GM12878 (cell line): Measurements from ENCODE around the gene TAF3. TPM values are rescaled to one million over a fixed set of nuclear protein-coding genes. Genes with fewer than 3 reads are reported as not detected.

Experiments
- ATAC-seq: fragments of 200-7000 bp; cut with Tn5 transposase; 3 replicates; pipeline ENCODE4 v1.9.1; 2020; ENCODE audit warnings: mild to moderate bottlenecking, moderate library complexity
- BruUV-seq: library from RNA; stranded (reverse); fragments of 400-500 nt; replicated peaks from 2 replicates; lab custom pipeline; 2021; lab: Mats Ljungman, UMichigan
- CTCF ChIA-PET: fragments of 300-600 bp; sonication (Branson Sonifier 250); formaldehyde crosslinking; extraction: SDS; loops from one replicate; lab custom pipeline; 2021; ENCODE audit warnings: inconsistent platforms; lab: Yijun Ruan, JAX
- POLR2A ChIA-PET: fragments of 350-600 bp; formaldehyde crosslinking; extraction: SDS; loops from one replicate; lab custom pipeline; 2021; ENCODE audit warnings: inconsistent platforms; lab: Charles Lee
- RAD21 ChIA-PET: fragments of 300-600 bp; sonication (Branson Sonifier 250); formaldehyde crosslinking; loops from one replicate; lab custom pipeline; 2023; ENCODE audit warnings: antibody characterized with exemption; ENCODE audit not compliant: unreplicated experiment; lab: Charles Lee
- SMC1A ChIA-PET: fragments of 300-600 bp; sonication (Branson Sonifier 250); formaldehyde crosslinking; loops from one replicate; lab custom pipeline; 2023; ENCODE audit not compliant: unreplicated experiment, uncharacterized antibody; lab: Charles Lee
- DNase-seq: peaks from one replicate; pipeline ENCODE4 v3.0.0-alpha.2; 2011; ENCODE audit warnings: low read depth, low spot score
- FAIRE-seq: peaks from 3 replicates; lab custom pipeline; 2011; peaks lifted over from hg19 to GRCh38; lab: Jason Lieb, UNC
- H2AFZ ChIP-seq: 2 replicates; pipeline ENCODE4 v1.6.0; 2011; ENCODE audit warnings: low read depth, low read length, control low read depth; ENCODE audit not compliant: control insufficient read depth
- H3K27ac ChIP-seq: 2 replicates; pipeline ENCODE4 v1.5.1; 2011; ENCODE audit warnings: control low read depth; ENCODE audit not compliant: control insufficient read depth, insufficient read depth
- H3K27me3 ChIP-seq, 2 experiments: replicated peaks in 1 of 2; 2 replicates each; pipeline versions ENCODE4 v1.6.0 to v1.6.1; 2011; ENCODE audit warnings: low read length in 1 of 2; ENCODE audit not compliant: control insufficient read depth in 2 of 2, insufficient read depth in 2 of 2
- H3K36me3 ChIP-seq, 2 experiments: 2 replicates each; pipeline ENCODE4 v1.5.1; 2011; ENCODE audit warnings: low read length in 1 of 2; ENCODE audit not compliant: control insufficient read depth in 2 of 2, insufficient read depth in 2 of 2
- H3K4me1 ChIP-seq: 2 replicates; pipeline ENCODE4 v1.6.1; 2011; ENCODE audit warnings: mild to moderate bottlenecking, low read length, moderate library complexity, mixed read lengths; ENCODE audit not compliant: control insufficient read depth, insufficient read depth
- H3K4me2 ChIP-seq: 2 replicates; pipeline ENCODE4 v1.6.0; 2011; ENCODE audit warnings: control low read depth; ENCODE audit not compliant: control insufficient read depth, insufficient read depth
- H3K4me3 ChIP-seq: fragments of 200-600 bp; sonication (generic); 2 replicates; pipeline ENCODE4 v1.5.1; 2016
- H3K79me2 ChIP-seq: 2 replicates; pipeline ENCODE4 v1.6.0; 2011; ENCODE audit warnings: low read length; ENCODE audit not compliant: control insufficient read depth, insufficient read depth
- H3K9ac ChIP-seq: 2 replicates; pipeline ENCODE4 v1.8.0; 2011; ENCODE audit warnings: low read length, control low read depth, mixed read lengths; ENCODE audit not compliant: control insufficient read depth, insufficient read depth
- H3K9me3 ChIP-seq: replicated peaks from 3 replicates; pipeline ENCODE4 v1.5.1; 2011; ENCODE audit warnings: mild to moderate bottlenecking, low read length; ENCODE audit not compliant: control insufficient read depth, insufficient read depth
- H4K20me1 ChIP-seq: 2 replicates; pipeline ENCODE4 v1.6.0; 2011; ENCODE audit not compliant: control insufficient read depth, insufficient read depth
- ATF7 ChIP-seq: fragments of 450-650 bp; IDR thresholded peaks from 2 replicates; pipeline ENCODE4 v1.6.1; 2016; ENCODE audit warnings: low read depth, mild to moderate bottlenecking
- EED ChIP-seq: sonication (generic); IDR thresholded peaks from 2 replicates; pipeline ENCODE4 v1.6.1; 2016; ENCODE audit warnings: antibody characterized with exemption, low read depth
- EZH2 ChIP-seq: IDR thresholded peaks from 2 replicates; pipeline ENCODE4 v1.6.1; 2012; ENCODE audit warnings: low read depth, mild to moderate bottlenecking, control low read depth, inconsistent platforms, low read length, borderline replicate concordance; ENCODE audit not compliant: control insufficient read depth
- HCFC1 ChIP-seq: fragments of 150-350 bp; IDR thresholded peaks from 2 replicates; pipeline ENCODE4 v1.6.1; 2014; ENCODE audit warnings: low read length
- HDGF ChIP-seq: fragments of 450-650 bp; IDR thresholded peaks from 2 replicates; pipeline ENCODE4 v1.6.1; 2016; ENCODE audit warnings: antibody characterized with exemption
- POU2F2 ChIP-seq: IDR thresholded peaks from 3 replicates; pipeline ENCODE4 v1.6.1; 2011; ENCODE audit warnings: low read depth, mild to moderate bottlenecking, low read length, borderline replicate concordance
- ZNF24 ChIP-seq: fragments of 450-650 bp; IDR thresholded peaks from 2 replicates; pipeline ENCODE4 v1.6.1; 2017; ENCODE audit warnings: antibody characterized with exemption, mild to moderate bottlenecking
- WGBS: methylation state at CpG from one replicate; pipeline ENCODE4 v1.1.6; 2016; ENCODE audit warnings: low lambda C conversion rate; ENCODE audit not compliant: insufficient replicate concordance, insufficient coverage; ENCODE audit errors: missing lambda C conversion rate; 5-methylcytosine and 5-hydroxymethylcytosine counted together
- in situ Hi-C: fragments of 300-500 bp; cut with MboI; formaldehyde crosslinking; loops from 9 replicates; pipeline ENCODE4 v1.14.3; 2018; ENCODE audit warnings: mixed read lengths
- intact Hi-C: fragments of 100-400 bp; cut with micrococcal nuclease; formaldehyde crosslinking; loops from one replicate; pipeline ENCODE4 v1.14.2; 2022; ENCODE audit not compliant: unreplicated experiment
- polyA plus RNA-seq, 11 experiments: library from polyadenylated mRNA; depleted of rRNA in 4 of 11; unstranded in 6 of 11; stranded (reverse) in 5 of 11; fragments of >200 nt; fragmentation: Nextera tagmentation in 4 of 11; fragmentation: Illumina TruSeq in 1 of 11; extraction: Ambion mirVana in 4 of 11; extraction: Trizol in 1 of 11; gene quantifications; 1 replicate in 1 of 11; 2 replicates in 10 of 11; pipeline versions ENCODE4 v1.2.1 to v1.2.3, GENCODE V29; 2011 to 2016; ENCODE audit warnings: inconsistent platforms in 2 of 11, missing spikeins in 2 of 11, low read depth in 1 of 11
- total RNA-seq, 4 experiments: library from RNA; depleted of rRNA in 3 of 4; stranded (reverse); fragments of >200 nt in 3 of 4; fragmentation: Illumina TruSeq in 1 of 4; extraction: Trizol in 1 of 4; gene quantifications; 2 replicates each; pipeline versions ENCODE4 v1.2.1 to v1.2.3, GENCODE V29; 2013 to 2021
- TF ChIP-seq, protein P1 (sequence below): fragments of 450-650 bp; IDR thresholded peaks from 2 replicates; pipeline ENCODE4 v1.6.1; 2017; ENCODE audit warnings: mild to moderate bottlenecking
- TF ChIP-seq, protein P2 (sequence below): fragments of 450-650 bp; IDR thresholded peaks from 2 replicates; pipeline ENCODE4 v1.6.1; 2018; ENCODE audit warnings: mild to moderate bottlenecking, low read depth, moderate library complexity; ENCODE audit not compliant: partially characterized antibody

Gene TAF3
- total and polyA plus RNA-seq, 10 of the 15 experiments (the other 5 are each of a cell fraction or from before 2014, with no cell fraction given): 2.0 to 10.1 (median 3.7) TPM

DNA sequence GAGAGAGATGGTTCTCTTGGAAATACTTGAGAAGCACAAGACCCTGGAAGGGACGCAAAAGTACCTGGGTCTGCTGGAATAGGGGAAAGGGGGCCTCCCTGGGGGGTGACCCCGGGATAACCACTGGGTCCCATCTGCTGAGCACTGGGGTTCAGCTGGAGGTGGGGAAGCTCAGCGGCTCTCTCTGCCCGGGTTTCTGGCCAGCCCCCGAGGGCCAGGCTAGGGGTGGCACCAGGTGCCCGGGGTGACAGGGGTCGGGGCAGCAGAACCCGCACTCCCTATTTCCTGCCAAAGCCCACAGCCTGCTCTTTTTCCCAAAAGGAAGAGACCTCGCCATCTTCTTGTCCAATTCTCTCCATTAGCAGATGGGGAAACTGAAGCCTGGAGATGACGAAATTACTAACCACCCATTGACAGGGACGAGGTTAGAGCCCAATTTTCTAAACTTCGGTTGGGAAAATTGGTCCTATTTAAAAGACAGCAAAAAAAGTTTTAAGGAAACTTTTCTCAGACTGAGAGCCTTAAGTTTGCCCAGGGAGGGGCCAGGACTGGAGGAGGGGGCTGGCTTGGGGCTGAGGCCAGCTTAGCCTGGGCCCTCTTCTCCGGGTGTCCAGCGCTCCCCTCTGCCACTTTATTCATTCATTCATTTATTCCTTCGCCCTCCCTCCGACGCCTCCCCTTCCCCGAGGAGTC, 218.3 kb downstream of the TAF3 start:
- no peak for DNase-seq
- CTCF ChIA-PET: no interaction called here
- intact Hi-C loops: no loop called here
- in situ Hi-C loops: loop anchor here (25.0 kb wide), 1 partner anchor 1176 kb away; no protein-coding TSS in a partner anchor
- SMC1A ChIA-PET: no interaction called here
- peaks cover 18 to 30% of the 10 kb centered on the region in 2 experiments for H3K27me3 ChIP-seq
- no peak overlapping the region for H2AFZ ChIP-seq
- no peak for TF ChIP-seq HCFC1
- no peak for TF ChIP-seq POU2F2
- TF ChIP-seq, protein P1, sequence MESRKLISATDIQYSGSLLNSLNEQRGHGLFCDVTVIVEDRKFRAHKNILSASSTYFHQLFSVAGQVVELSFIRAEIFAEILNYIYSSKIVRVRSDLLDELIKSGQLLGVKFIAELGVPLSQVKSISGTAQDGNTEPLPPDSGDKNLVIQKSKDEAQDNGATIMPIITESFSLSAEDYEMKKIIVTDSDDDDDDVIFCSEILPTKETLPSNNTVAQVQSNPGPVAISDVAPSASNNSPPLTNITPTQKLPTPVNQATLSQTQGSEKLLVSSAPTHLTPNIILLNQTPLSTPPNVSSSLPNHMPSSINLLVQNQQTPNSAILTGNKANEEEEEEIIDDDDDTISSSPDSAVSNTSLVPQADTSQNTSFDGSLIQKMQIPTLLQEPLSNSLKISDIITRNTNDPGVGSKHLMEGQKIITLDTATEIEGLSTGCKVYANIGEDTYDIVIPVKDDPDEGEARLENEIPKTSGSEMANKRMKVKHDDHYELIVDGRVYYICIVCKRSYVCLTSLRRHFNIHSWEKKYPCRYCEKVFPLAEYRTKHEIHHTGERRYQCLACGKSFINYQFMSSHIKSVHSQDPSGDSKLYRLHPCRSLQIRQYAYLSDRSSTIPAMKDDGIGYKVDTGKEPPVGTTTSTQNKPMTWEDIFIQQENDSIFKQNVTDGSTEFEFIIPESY: no peak
- TF ChIP-seq, protein P2, sequence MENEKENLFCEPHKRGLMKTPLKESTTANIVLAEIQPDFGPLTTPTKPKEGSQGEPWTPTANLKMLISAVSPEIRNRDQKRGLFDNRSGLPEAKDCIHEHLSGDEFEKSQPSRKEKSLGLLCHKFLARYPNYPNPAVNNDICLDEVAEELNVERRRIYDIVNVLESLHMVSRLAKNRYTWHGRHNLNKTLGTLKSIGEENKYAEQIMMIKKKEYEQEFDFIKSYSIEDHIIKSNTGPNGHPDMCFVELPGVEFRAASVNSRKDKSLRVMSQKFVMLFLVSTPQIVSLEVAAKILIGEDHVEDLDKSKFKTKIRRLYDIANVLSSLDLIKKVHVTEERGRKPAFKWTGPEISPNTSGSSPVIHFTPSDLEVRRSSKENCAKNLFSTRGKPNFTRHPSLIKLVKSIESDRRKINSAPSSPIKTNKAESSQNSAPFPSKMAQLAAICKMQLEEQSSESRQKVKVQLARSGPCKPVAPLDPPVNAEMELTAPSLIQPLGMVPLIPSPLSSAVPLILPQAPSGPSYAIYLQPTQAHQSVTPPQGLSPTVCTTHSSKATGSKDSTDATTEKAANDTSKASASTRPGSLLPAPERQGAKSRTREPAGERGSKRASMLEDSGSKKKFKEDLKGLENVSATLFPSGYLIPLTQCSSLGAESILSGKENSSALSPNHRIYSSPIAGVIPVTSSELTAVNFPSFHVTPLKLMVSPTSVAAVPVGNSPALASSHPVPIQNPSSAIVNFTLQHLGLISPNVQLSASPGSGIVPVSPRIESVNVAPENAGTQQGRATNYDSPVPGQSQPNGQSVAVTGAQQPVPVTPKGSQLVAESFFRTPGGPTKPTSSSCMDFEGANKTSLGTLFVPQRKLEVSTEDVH: no peak
- no peak for TF ChIP-seq ZNF24
- TF ChIP-seq EED: no peak
- no peak for TF ChIP-seq EZH2
- no peak for TF ChIP-seq ATF7
- no peak for TF ChIP-seq HDGF
- TF ChIP-seq, all 136 proteins: peak for 0
- no peak for FAIRE-seq
- BruUV-seq: no TSS peak
- Histone ChIP-seq H3K9ac (no peak overlapping the region), H4K20me1 (no peaks in the 10 kb centered on the region), H3K4me2 (no peak overlapping the region), H3K36me3 (no peaks in the 10 kb centered on the region), H3K9me3 (no peaks in the 10 kb centered on the region), H3K4me3 (no peak overlapping the region), H3K27ac (no peak overlapping the region), H3K79me2 (no peaks in the 10 kb centered on the region), H3K4me1 (no peaks in the 10 kb centered on the region)
- ATAC-seq: no peak
- POLR2A ChIA-PET: no interaction called here
- RAD21 ChIA-PET: no interaction called here
- 30% methylated on average over 16 of the region's 18 CpGs for WGBS
